H9 (cell line): ENCODE data around the gene YPEL1. TPM values are rescaled to one million over a fixed set of nuclear protein-coding genes. Genes with fewer than 3 reads are reported as not detected.

ENCODE experiments used
- DNase-seq: peaks from one replicate; pipeline ENCODE4 v3.0.0-alpha.2; 2017
- H2AFZ ChIP-seq: one replicate; pipeline ENCODE4 v1.6.1; 2013; ENCODE audit warnings: mild to moderate bottlenecking, low read length, control low read depth, moderate library complexity
- H2AK5ac ChIP-seq: 2 replicates; pipeline ENCODE4 v1.6.1; 2013; ENCODE audit warnings: low read length, control low read depth, mixed read lengths; ENCODE audit not compliant: insufficient read length
- H2BK120ac ChIP-seq: one replicate; pipeline ENCODE4 v1.6.1; 2013; ENCODE audit warnings: low read depth, mild to moderate bottlenecking, low read length, control low read depth, inconsistent platforms; ENCODE audit not compliant: poor library complexity, severe bottlenecking
- H2BK12ac ChIP-seq: 2 replicates; pipeline ENCODE4 v1.6.1; 2013; ENCODE audit warnings: low read length, control low read depth, mixed read lengths, low read depth; ENCODE audit not compliant: insufficient read length
- H2BK15ac ChIP-seq: 2 replicates; pipeline ENCODE4 v1.6.1; 2013; ENCODE audit warnings: low read depth, low read length, control low read depth
- H2BK20ac ChIP-seq: one replicate; pipeline ENCODE4 v1.6.1; 2013; ENCODE audit warnings: low read depth, mild to moderate bottlenecking, low read length, control low read depth, inconsistent platforms; ENCODE audit not compliant: poor library complexity, severe bottlenecking
- H2BK5ac ChIP-seq: 2 replicates; pipeline ENCODE4 v1.6.1; 2013; ENCODE audit warnings: low read length, control low read depth, mixed read lengths; ENCODE audit not compliant: insufficient read length
- H3K14ac ChIP-seq: 2 replicates; pipeline ENCODE4 v1.6.1; 2013; ENCODE audit warnings: low read length, control low read depth; ENCODE audit not compliant: insufficient read depth
- H3K18ac ChIP-seq: 2 replicates; pipeline ENCODE4 v1.6.1; 2013; ENCODE audit warnings: low read depth, mild to moderate bottlenecking, mixed read lengths, low read length, control low read depth; ENCODE audit not compliant: insufficient read length
- H3K23ac ChIP-seq: 2 replicates; pipeline ENCODE4 v1.6.1; 2013; ENCODE audit warnings: low read length, control low read depth, mixed read lengths, low read depth; ENCODE audit not compliant: insufficient read length
- H3K23me2 ChIP-seq: 2 replicates; pipeline ENCODE4 v1.6.1; 2013; ENCODE audit warnings: low read depth, mild to moderate bottlenecking, mixed read lengths, low read length, control low read depth; ENCODE audit not compliant: insufficient read length, poor library complexity, severe bottlenecking
- H3K27ac ChIP-seq: 2 replicates; pipeline ENCODE4 v1.5.1; 2013; ENCODE audit warnings: low read length, control low read depth, mixed read lengths, low read depth; ENCODE audit not compliant: insufficient read length
- H3K27me3 ChIP-seq: 2 replicates; pipeline ENCODE4 v1.6.1; 2013; ENCODE audit warnings: low read length, control low read depth, inconsistent platforms; ENCODE audit not compliant: insufficient read depth
- H3K4ac ChIP-seq: 2 replicates; pipeline ENCODE4 v1.6.1; 2013; ENCODE audit warnings: low read depth, mild to moderate bottlenecking, control low read depth, inconsistent platforms, low read length, moderate library complexity
- H3K4me1 ChIP-seq: 2 replicates; pipeline ENCODE4 v1.6.1; 2013; ENCODE audit warnings: low read length, control low read depth, inconsistent platforms; ENCODE audit not compliant: insufficient read depth
- H3K4me2 ChIP-seq: 2 replicates; pipeline ENCODE4 v1.6.1; 2013; ENCODE audit warnings: low read length, control low read depth, mixed read lengths; ENCODE audit not compliant: insufficient read length, insufficient read depth
- H3K56ac ChIP-seq: 2 replicates; pipeline ENCODE4 v1.6.1; 2013; ENCODE audit warnings: low read depth, mild to moderate bottlenecking, mixed read lengths, low read length, control low read depth; ENCODE audit not compliant: insufficient read length
- H3K79me1 ChIP-seq: 2 replicates; pipeline ENCODE4 v1.6.1; 2013; ENCODE audit warnings: low read depth, mild to moderate bottlenecking, moderate library complexity, low read length, control low read depth, inconsistent platforms; ENCODE audit not compliant: insufficient read depth, poor library complexity, severe bottlenecking
- H3K79me2 ChIP-seq: 2 replicates; pipeline ENCODE4 v1.6.1; 2013; ENCODE audit warnings: low read length, control low read depth, inconsistent platforms; ENCODE audit not compliant: insufficient read depth
- H3K9ac ChIP-seq: 2 replicates; pipeline ENCODE4 v1.6.1; 2013; ENCODE audit warnings: low read length, control low read depth, mixed read lengths; ENCODE audit not compliant: insufficient read length; ENCODE audit errors: extremely low read depth
- H3K9me3 ChIP-seq: one replicate; pipeline ENCODE4 v1.6.1; 2013; ENCODE audit warnings: low read depth, low read length, inconsistent platforms; ENCODE audit not compliant: control insufficient read depth
- H3T11ph ChIP-seq: one replicate; pipeline ENCODE4 v1.6.1; 2013; ENCODE audit warnings: mild to moderate bottlenecking, low read length, control low read depth, inconsistent platforms
- H4K20me1 ChIP-seq: one replicate; pipeline ENCODE4 v1.6.1; 2013; ENCODE audit not compliant: control insufficient read depth, insufficient read length, insufficient read depth
- H4K5ac ChIP-seq: 2 replicates; pipeline ENCODE4 v1.6.1; 2013; ENCODE audit warnings: low read depth, mild to moderate bottlenecking, mixed read lengths, low read length, control low read depth; ENCODE audit not compliant: insufficient read length
- H4K8ac ChIP-seq: replicated peaks from 2 replicates; pipeline ENCODE4 v1.6.1; 2013; ENCODE audit warnings: low read length, control low read depth, mixed read lengths, low read depth; ENCODE audit not compliant: insufficient read length
- H4K91ac ChIP-seq: 2 replicates; pipeline ENCODE4 v1.6.1; 2013; ENCODE audit warnings: low read depth, mild to moderate bottlenecking, moderate library complexity, mixed read lengths, low read length, control low read depth; ENCODE audit not compliant: insufficient read length
- H3K27ac Mint-ChIP-seq, 3 experiments: 2 replicates in 2 of 3; 3 replicates in 1 of 3; pipeline ENCODE4 v1.8.0; 2020 to 2021; ENCODE audit warnings: mixed read lengths in 3 of 3, mild to moderate bottlenecking in 1 of 3, moderate library complexity in 1 of 3
- H3K27me3 Mint-ChIP-seq: 2 replicates; pipeline ENCODE4 v1.8.0; 2021; ENCODE audit warnings: low read depth, mild to moderate bottlenecking, moderate library complexity, mixed read lengths
- H3K36me3 Mint-ChIP-seq, 3 experiments: 2 replicates in 2 of 3; 3 replicates in 1 of 3; pipeline ENCODE4 v1.8.0; 2020 to 2021; ENCODE audit warnings: low read depth in 3 of 3, mixed read lengths in 3 of 3; ENCODE audit not compliant: insufficient read depth in 1 of 3
- H3K4me1 Mint-ChIP-seq, 2 experiments: 2 replicates each; pipeline ENCODE4 v1.8.0; 2020; ENCODE audit warnings: mixed read lengths in 2 of 2
- H3K4me3 Mint-ChIP-seq, 2 experiments: 2 replicates in 1 of 2; 3 replicates in 1 of 2; pipeline ENCODE4 v1.8.0; 2020 to 2021; ENCODE audit warnings: mild to moderate bottlenecking in 2 of 2, mixed read lengths in 2 of 2, moderate library complexity in 1 of 2
- H3K9me3 Mint-ChIP-seq, 2 experiments: 2 replicates in 1 of 2; 3 replicates in 1 of 2; pipeline ENCODE4 v1.8.0; 2020; ENCODE audit warnings: mild to moderate bottlenecking in 2 of 2, mixed read lengths in 2 of 2, moderate library complexity in 1 of 2
- CTCF ChIP-seq: fragments of 200-600 bp; sonication (generic); conservative IDR thresholded peaks from 3 replicates; pipeline ENCODE4 v1.8.0; 2021; ENCODE audit warnings: antibody characterized with exemption, mild to moderate bottlenecking
- WGBS: extraction: QIAGEN DNeasy Blood & Tissue Kit; methylation state at CpG from one replicate; pipeline ENCODE4 v1.1.7; 2013; ENCODE audit warnings: missing lambda C conversion rate, low lambda C conversion rate, mixed read lengths; ENCODE audit not compliant: insufficient read length; ENCODE audit errors: extremely low coverage; 5-methylcytosine and 5-hydroxymethylcytosine counted together
- total RNA-seq: library from RNA; stranded (reverse); gene quantifications from 2 replicates; pipeline ENCODE4 v1.2.1, GENCODE V29; 2021

The YPEL1 gene
- total RNA-seq, 1 experiment from 2014 or later, result 5.4 TPM

GRCh38 chr22:21759093-21759492 lies 23.5 kb upstream of the YPEL1 start:
- no CpG with 5 or more reads among the region's 4 CpGs for WGBS
- no peak overlapping the region for H2BK15ac ChIP-seq
- no peak overlapping the region for H3K4me2 ChIP-seq
- H3K36me3 Mint-ChIP-seq, result peaks cover 7 to 44% (median 34%) of the 10 kb centered on the region in 3 experiments; a peak in 5 of 7 replicates
- H3K27ac Mint-ChIP-seq, result 0 out of 7 replicates have a peak overlapping the region, but pooled peaks of 1 of the 3 experiments have one; percentile 15
- no peak overlapping the region for H3K18ac ChIP-seq
- no peak overlapping the region for H4K5ac ChIP-seq
- H3K9me3 ChIP-seq, result no peaks in the 10 kb centered on the region
- no peak overlapping the region for H3K9ac ChIP-seq
- no peaks in the 10 kb centered on the region; the same call in 1 of the 2 replicates for H3K27me3 Mint-ChIP-seq
- H3K23ac ChIP-seq, result no peak overlapping the region
- H3K27ac ChIP-seq, result no peak overlapping the region
- DNase-seq, result no peak
- H2BK20ac ChIP-seq, result no peak overlapping the region
- no peak overlapping the region for H3K14ac ChIP-seq
- H3K79me2 ChIP-seq, result no peaks in the 10 kb centered on the region
- no peaks in the 10 kb centered on the region for H3K79me1 ChIP-seq
- H3K4ac ChIP-seq, result no peak overlapping the region
- no peak overlapping the region for H3K4me3 Mint-ChIP-seq
- no peaks in the 10 kb centered on the region for H4K20me1 ChIP-seq
- H2AFZ ChIP-seq, result no peak overlapping the region
- H4K91ac ChIP-seq, result no peak overlapping the region
- no peak overlapping the region for H3K56ac ChIP-seq
- H2BK120ac ChIP-seq, result no peak overlapping the region
- H2BK12ac ChIP-seq, result no peak overlapping the region
- H3K27me3 ChIP-seq, result no peaks in the 10 kb centered on the region
- H4K8ac ChIP-seq, result no peak overlapping the region
- peaks cover 3 to 20% of the 10 kb centered on the region in 2 experiments; a peak in 3 of 4 replicates for H3K4me1 Mint-ChIP-seq
- no peaks in the 10 kb centered on the region for H3K23me2 ChIP-seq
- 0 out of 2 replicates have a peak, but pooled peaks cover 2% of the 10 kb centered on the region for H3K4me1 ChIP-seq
- H2BK5ac ChIP-seq, result no peak overlapping the region
- H3T11ph ChIP-seq, result no peak overlapping the region
- H2AK5ac ChIP-seq, result no peak overlapping the region
- no peak for TF ChIP-seq CTCF
- H3K9me3 Mint-ChIP-seq, result no peaks in the 10 kb centered on the region
